Measurements from ENCODE around the gene KIAA1958.
A peak's percentile ranks its signal among the peaks of the same experiment; 100 is the strongest.

The KIAA1958 gene, protein sequence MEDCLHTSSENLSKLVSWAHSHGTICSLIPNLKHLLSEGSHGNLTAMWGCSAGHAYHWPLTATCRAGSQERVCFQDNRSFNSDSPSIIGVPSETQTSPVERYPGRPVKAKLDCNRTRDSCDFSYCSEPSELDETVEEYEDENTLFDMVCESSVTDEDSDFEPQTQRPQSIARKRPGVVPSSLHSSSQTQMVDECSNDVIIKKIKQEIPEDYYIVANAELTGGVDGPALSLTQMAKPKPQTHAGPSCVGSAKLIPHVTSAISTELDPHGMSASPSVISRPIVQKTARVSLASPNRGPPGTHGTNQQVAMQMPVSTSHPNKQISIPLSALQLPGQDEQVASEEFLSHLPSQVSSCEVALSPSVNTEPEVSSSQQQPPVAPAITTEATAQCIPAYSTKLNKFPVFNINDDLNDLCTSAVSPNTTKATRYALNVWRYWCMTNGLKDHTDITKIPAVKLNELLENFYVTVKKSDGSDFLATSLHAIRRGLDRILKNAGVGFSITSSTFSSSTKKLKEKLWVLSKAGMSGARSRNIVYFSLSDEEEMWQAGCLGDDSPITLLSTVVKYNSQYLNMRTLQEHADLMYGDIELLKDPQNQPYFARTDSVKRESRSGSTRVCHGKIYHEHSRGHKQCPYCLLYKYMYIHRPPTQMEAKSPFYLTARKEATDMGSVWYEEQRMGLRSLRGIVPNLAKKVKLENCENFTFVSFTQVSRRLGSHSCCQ

DNA sequence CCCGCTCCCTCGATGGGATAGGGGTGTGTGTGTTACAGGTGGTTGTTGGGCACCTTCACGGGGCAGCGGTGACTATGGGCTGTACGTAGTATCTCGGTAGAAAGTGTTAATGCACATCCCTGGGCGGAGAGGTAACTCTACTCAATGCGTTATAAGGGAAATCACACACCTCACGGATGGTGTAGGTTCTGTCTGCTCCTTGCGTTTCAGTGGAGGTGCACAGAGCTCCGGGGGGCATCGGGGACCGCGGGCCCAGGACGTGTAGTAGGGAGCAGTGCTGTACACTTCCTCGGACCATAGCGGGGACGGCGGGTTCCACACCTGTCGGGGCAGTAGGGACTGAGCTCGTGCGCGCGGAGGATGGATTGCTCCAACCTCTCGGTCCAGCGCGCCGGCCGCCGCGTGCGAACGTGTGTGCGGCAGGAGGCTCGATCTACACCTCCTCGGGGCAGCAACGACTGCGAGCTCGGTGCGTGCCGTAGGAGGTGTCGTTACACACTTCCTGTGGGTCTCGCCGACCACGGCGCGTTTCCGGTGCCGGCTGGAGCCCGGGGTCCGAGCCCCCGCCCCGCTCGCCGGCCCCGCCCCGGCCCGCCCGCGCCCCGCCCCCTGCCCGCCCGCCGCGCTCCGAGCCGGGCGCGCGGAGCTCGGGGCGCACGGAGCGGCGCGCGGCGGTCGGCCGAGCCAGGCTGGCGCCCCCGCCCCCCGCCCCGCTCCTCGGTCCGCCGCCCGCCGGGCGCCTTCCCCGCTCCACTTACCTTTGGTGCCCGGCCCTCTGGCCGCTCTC is at the start of gene KIAA1958:
Gene KIAA1958 (plus strand): TSS at position 607 of the 787 bp plus-strand sequence. CDS start 87,254 bp downstream, outside the sequence.
- peak; percentile 89 for DNase-seq

DNA sequence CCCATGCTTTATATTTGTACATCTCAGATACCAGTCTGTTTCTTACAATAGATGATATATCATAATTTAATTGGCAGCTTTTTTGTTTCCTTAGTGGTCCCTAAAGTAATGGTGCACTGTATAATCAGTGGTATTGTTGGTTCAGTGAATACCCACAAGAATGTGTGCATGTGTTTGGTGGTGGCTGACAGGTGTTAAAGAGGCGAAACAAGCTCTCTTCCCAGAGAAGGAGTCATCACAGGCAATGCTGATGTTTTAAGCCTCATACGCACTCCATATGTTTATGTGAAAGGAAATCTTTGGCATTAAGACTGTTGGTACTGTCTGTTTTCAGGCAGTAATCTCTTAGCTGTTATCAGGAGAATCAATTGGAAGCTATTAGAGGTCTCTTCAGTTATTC is 49.2 kb upstream of the KIAA1958 start:
- DNase-seq: no peak

DNA sequence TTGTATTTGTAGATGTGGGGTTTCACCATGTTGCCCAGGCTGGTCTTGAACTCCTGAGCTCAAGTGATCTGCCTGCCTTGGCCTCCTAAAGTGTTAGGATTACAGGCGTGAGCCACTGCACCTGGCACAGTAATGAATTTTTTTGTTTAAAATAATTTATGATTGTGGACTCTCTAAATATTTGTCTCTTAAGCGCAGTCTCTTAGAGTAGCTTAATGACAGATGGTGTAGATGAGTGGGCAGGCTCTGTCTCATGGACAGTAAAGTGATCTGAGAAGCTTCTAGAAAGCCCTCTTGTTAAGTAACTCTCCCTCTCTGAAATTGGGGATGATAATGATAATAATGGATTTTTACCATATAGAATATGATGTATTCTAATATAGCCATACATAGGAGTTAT is 47.5 kb upstream of the KIAA1958 start:
- no peak for DNase-seq

DNA sequence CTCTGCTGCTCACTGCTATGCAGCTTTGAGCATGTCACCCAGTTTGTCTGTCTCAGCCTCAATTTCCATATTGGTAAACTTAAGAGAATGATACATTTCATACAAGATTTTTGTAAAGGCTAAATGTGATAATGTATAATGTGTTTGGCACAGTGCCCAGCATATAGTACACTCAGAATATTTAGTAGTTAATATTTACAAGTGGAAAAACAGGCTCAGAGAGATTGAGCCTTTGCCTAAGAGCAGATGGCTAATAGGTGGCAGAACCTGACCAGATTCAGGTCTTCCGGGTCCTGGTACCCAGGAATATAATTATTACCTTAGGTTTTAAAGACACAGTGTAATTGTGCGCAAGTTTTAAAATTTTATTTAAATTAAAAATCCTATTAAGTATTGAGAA is 46.8 kb upstream of the KIAA1958 start:
- no peak for DNase-seq

DNA sequence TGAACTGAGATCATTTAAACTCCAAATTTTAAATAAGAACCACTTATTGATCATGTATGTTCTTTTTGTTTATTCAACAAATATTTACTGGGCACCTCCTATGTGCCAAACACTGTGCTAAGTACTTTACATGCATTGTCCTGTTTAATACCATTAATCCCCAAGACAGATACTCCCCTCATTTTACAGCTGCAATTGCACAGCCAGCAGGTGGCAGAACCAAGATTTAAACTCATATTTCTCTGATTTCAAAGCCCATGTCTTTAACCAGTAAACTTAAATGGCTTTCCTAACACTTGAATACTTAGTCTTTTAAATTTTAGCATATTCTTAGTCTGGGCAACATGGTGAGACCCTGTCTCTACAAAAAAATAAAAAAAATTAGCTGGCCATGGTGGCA is 43.4 kb upstream of the KIAA1958 start:
- DNase-seq: no peak

DNA sequence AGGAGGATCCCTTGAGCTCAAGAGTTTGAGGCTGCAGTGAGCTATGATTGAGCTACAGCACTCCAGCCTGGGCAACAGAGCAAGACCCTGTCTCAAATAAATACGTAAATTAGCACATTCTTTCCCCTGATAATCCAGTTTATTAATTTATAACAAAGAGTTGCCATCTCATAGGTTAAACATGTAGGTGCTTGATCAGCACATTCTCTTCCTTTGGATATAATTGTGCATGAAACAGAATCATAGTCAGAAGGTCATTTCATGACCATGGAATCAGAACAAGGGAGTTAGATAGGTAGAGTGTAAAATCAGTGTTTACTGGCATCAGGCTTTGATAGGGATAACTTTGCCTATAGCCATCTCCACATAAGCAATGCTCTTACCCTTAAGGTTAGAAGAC is 43.0 kb upstream of the KIAA1958 start:
- no peak for DNase-seq

DNA sequence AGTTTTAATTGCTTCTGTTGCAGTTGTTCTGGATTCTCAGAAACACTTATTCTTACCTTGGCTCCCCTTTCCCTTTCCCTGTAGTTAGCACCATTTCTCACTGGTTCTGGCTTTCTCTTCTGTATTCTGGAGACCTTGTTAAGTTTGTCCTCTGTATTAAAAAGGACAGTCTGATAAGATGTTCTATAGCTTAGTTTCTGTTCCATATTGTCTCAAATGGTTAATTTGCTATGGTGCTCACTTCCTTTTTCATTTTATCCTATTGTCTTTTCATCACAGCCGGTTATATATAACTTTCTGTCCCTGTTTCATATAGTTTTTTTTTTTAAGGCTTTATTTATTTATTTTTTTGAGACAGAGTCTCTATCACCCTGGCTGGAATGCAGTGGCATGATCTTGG is 41.4 kb upstream of the KIAA1958 start:
- DNase-seq: no peak

DNA sequence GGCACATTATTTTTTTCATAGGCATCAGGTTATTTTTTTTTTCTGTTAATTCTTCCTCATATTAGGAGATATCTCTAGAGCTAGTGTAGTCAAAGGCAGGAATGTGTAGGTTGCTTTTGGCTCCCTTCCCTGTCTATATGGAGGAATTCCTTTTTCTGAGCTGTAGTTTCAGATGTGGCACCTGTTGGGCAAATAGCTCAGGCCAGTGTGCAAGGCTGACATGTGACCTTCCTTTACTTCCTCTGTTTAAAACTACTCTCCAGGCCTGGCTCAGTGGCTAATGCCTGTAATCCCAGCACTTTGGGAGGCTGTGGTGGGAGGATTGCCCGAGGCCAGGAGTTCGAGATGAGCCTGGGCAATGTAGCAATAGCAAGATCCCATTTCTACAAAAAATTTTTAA is 40.5 kb upstream of the KIAA1958 start:
- DNase-seq: no peak

DNA sequence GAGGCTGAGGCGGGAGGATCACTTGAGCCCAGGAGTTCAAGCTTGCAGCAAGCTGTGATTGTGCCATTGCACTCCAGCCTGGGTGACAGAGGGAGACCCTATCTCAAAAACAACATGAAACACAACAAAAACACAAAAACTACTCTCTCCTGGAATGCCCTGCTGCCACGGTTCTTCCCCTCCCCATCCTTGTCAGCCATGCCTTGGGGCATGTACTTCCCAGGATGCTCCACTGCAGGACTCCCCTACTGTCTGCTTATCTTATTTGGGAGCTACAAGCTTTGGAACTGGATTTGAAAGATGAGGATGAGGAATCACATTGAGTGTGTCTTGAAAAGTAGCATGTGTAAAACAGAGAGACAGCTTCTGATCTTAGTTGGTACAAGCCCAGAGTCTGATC is 40.1 kb upstream of the KIAA1958 start:
- DNase-seq: no peak

DNA sequence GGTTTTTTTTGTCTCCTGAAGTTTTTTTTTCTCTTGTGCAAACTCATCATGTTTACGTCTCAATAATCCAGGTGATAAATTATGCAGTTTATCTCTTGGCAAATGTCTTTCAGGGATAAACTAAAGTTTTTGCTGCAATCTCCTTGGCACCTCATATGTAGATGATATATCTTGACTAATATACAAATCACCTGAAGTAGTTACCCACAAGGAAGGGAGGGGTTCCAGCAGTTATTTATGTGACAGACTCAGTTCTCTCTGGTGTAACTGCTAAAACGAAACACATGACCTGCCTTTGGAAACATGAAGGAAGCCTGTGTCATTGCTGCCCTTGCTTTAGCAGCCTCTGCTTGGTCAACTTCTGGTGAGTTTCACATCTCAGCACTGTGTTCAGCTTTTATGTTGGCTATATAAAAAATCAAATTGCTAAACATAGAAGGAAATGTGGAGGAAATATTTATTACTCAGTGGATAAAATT is 39.3 kb upstream of the KIAA1958 start:
- DNase-seq: no peak

DNA sequence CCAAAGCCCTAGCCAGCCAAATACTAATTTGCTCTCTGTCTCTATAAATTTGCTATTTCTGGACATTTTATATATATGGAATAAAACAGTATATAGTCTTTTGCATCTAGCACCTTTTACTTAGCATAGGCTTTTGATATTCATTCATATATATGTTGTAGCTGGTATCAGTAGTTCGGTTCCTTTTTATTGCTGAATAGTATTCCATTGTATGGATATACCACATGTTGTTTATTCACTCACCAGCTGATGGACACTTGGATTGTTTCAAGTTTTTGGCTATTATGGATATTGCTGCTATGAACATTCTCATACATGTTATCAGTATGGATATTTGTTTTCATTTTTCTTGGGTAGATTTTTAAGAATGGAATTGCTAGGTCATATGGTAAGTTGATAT is 23.8 kb upstream of the KIAA1958 start:
- no peak for DNase-seq

DNA sequence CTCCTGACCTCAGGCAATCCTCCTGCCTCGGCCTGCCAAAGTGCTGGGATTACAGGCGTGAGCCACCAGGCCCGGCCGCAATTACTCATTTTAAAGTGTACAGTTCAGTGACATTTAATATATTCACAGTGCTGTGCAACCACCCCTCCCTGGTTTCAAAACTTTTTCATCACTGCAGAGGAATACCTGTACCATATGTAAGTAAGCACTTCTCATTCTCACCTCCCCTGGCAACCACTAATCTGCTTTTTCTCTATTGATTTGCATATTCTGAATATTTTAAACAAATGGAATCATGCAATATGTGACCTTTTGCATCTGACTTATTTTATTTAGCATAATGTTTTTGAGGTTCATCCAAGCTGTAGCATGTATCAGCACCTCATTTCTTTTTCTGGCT is 21.3 kb upstream of the KIAA1958 start:
- no peak for DNase-seq

DNA sequence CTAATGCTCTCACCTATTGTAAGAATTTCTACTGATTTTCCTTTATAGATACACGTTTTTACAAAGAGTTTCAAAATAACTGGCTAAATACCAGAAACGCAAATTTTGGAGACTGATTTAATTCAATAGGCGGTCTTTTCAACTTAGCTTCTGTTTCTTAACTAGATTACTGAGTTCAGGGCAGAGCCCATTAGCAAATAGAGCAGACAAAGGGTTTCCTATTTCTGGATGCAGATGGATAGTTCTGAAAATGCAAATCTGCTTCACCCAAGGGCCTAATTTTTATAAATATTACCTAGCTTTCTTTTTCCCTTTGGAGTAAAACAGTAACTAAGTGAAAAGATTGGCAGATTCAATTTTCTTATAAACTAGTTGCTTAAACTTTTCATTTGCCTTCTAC is 13.6 kb upstream of the KIAA1958 start:
- DNase-seq: no peak

DNA sequence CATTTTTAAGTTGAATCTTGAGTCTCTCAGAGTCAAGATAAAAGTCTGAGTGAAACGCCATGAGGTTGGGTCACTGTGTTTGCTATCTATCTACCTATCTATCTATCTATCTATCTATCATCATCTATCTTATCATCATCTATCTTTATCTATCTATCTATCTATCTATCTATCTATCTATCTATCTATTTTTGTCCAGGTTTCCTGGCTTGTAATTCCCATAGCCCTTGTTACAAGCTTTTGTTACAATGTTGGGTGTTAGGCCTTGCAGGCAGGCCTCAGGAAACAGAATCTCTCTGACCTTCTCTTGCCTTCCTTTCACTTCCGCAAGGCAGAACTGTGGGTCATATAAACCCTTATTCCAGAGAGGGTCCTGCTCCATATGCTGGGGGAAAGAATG is 12.6 kb upstream of the KIAA1958 start:
- no peak for DNase-seq

DNA sequence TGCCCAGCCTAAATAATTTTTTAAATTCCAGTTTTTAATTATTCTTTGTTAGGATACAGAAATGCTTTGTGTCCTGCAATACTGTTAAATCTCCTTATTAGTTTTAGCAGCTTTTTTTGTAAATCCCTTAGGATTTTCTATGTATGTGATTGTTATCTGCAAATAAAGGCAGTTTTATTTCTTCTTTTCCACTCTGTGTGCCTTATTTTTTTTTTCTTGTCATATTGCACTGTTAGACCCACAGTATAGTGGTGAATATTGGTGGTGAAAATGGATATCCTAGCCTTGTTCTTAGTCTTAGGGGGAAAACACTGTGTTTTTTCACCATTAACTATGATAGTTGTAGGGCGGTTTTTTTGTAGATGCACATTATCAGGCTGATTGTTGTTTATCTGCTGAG is 11.3 kb upstream of the KIAA1958 start:
- no peak for DNase-seq

DNA sequence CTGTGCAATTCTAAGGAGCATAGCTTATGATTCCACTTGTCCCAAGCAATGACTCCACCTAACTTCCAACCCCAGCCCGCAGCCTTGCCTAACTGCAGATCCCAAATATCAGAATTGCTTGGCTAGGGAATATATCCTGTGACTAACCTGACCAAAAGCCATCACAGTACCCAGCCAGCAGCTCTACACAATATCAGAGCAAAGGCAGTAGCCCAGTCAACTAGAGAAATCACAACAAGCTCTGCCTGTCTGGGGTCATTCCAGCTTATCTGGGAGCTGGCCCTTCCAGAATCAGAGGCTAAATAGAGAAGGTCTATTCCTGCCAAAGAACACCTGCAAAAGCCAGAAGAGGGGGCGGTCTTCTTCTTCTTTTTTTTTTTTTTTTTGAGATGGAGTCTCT is 9.3 kb upstream of the KIAA1958 start:
- no peak for DNase-seq

DNA sequence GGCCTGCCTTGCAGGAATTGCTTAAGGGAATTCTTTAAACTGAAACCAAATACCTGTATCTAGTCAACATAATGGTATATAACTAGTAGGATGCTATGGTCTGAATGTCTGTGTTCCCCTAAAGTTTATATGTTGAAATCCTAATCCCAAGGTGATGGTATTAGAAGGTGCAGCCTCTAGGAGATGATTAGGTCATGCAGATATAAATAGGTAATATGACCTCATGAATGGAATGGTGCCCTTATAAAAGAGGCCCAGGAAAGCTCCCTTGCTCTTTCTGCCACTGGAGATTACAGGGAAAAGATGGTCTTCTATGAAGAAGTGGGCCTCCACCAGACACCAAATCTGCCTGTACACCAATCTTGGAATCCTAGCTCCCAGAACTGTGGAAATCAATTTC is 7.4 kb upstream of the KIAA1958 start:
- DNase-seq: no peak

DNA sequence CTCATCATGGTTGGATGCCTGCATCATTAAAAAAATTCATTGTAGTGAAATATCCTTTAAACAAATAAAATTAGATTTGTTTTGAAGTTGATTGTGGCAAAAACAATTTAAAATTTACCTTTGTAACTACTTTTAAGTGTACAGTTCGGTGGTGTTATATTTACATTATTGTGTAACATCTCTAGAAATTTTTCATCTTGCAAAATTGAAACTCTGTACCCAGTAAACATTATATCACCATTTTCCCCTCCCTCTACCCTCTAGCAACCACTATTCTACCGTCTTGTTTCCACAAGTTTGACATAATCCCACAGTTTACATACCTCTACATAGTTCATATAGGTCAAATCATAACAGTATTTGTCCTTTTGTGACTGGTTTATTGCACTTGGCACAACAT is 2.0 kb upstream of the KIAA1958 start:
- DNase-seq: no peak

DNA sequence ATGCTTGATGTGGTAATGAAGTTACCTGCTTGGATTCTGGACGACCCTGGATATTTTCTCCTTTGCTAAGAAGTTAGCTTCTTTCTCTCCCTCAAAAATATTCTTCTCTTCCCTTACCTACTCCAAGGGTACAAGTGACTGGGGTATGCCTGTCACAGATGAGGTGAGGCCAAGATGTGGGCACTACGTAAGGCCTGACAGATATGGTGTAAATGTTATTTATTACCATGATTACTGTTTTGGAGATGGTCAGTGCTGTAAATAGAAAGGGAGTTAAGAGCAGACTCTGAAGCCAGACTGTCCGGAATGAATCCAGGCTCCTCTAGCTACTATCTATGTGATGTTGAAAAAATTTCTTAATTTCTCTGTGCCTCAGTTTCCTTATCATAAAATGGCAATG is 1.1 kb upstream of the KIAA1958 start:
- no peak for DNase-seq

DNA sequence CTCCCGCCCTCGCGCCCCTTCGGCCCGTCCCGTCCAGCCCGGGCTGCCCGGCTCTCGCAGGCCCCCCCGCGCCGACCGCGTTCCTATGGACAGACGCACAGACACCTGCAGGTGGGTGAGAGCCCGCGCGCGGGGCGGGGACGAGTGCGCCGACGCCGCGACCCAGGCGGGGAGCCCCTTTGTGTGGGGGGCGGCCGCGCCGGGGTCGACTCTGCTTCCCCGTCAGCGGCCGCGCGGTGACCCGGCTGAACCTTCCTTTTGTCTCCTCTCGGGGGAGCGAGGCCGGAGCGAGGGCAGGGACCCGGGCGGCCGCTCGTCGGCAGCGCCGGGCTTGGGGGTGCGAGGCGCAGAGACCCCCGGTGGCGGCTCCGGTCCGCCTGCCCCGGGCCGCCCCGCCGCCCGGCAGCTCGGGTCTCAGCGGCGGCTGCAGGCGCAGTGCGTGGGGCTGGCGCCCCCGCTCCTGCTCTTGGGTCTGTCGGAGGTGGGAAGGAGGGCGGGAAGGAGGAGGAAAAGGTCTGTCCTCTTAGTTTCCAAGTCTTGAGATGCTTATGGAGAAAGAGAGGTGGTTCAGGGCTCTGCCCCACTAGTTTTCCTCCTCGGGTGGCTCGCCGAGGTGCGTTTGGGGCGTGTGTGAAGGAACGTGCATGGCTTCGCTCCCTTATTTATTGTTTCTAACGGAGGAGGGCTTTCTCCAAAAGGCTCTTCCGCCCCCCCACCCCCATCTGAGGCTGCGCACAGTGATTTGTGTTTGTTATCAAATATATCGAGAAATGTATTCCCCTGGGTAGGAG is 576 bp downstream of the KIAA1958 start:
- peak; percentile 72 for DNase-seq

DNA sequence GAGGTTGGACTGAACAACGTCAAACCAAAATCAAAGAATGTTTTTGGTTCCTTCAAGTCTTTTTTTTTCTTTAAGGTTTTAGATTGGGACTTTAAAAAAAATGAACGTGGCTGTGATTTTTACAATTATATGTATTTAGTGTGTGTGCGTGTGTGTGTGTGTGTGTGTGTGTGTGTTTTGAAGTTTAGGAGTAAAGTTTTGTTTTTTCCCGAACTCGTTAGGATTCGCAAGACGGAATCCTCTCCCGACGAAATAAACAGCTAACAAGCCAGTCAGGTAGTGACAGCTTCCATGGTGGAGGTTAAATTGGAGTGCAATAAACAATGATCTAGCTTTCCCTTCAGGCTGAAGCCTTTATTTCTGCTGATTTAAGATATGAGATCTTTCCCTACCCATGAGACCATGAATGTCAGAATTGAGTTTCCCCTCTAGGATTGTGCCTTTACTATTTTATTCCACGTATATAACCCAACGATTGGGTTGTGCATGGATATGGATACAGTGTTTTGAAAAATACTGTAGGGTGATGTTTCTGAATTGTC is 1.2 kb downstream of the KIAA1958 start:
- no peak for DNase-seq

DNA sequence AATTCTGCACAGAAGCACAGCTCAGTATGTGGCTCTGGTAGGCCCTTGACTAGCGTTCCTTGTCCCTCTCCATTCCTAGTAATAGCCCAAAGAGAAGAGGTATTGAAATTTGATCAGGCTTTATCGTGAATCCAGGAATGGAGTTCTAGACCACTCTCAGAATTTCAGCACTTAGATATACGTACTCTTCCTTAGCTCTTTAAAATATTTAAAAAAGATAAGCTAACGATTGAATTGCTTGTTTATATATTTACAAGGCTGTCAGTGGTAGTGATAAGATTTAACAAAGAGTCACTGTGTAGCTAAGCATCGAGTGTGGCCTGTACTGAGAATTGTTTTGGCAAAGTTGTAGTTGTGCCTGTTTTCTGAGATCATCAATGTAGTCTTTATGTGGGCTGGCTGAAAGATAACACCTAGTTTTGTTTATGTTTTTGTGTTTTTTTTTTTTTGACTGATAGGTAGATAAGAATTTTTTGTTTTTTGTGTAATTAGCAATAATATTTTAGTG is 2.5 kb downstream of the KIAA1958 start:
- no peak for DNase-seq
